Activated naive CD8-positive, alpha-beta T cell (primary cell): ENCODE measurements around the gene MED9.
A peak's percentile ranks its signal among the peaks of the same experiment; 100 is the strongest.

Source experiments
- H3K27ac Mint-ChIP-seq: one replicate; pipeline ENCODE4 v1.8.0; 2021; ENCODE audit warnings: mixed read lengths
- H3K27me3 Mint-ChIP-seq: one replicate; pipeline ENCODE4 v1.8.0; 2021; ENCODE audit warnings: mixed read lengths
- H3K36me3 Mint-ChIP-seq: one replicate; pipeline ENCODE4 v1.8.0; 2021; ENCODE audit warnings: mixed read lengths
- H3K4me1 Mint-ChIP-seq: one replicate; pipeline ENCODE4 v1.8.0; 2021; ENCODE audit warnings: low read depth, mixed read lengths
- H3K4me3 Mint-ChIP-seq: one replicate; pipeline ENCODE4 v1.8.0; 2021; ENCODE audit warnings: mild to moderate bottlenecking, mixed read lengths
- H3K9me3 Mint-ChIP-seq: one replicate; pipeline ENCODE4 v1.8.0; 2021; ENCODE audit warnings: low read depth, mixed read lengths

The MED9 gene

GRCh38 chr17:17492085-17492484 lies 15.3 kb downstream of the MED9 start:
- Mint-ChIP-seq H3K36me3 (peaks cover 16% of the 10 kb centered on the region), H3K27me3 (peaks cover 2% of the 10 kb centered on the region), H3K4me3 (no peak overlapping the region), H3K27ac (no peak overlapping the region), H3K9me3 (no peaks in the 10 kb centered on the region), H3K4me1 (peaks cover 24% of the 10 kb centered on the region)

DNA sequence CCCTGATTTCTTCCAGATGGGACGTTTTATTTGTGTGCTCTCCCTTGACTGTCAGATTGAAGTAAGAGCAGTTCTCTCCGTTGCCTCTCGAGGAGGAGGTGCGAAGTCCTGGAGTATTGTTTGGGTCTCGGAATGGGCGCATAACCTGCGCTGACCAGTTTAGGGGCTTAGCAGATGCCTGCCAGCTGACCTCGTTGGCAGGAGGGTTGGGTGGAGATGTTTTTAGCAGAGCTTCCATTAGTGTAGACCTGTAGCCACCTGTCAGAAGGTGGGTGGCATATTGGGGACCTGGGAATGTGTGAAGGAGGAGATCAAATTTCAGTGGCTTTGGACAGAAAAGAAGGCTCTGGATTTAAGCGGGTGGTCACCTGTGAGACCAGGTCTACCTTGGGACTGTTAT lies 15.8 kb downstream of the MED9 start:
- H3K36me3 Mint-ChIP-seq, result peaks cover 12% of the 10 kb centered on the region
- H3K27ac Mint-ChIP-seq, result no peak overlapping the region
- no peaks in the 10 kb centered on the region for H3K9me3 Mint-ChIP-seq
- peaks cover 2% of the 10 kb centered on the region for H3K27me3 Mint-ChIP-seq
- peaks cover 22% of the 10 kb centered on the region for H3K4me1 Mint-ChIP-seq
- H3K4me3 Mint-ChIP-seq, result no peak overlapping the region

DNA sequence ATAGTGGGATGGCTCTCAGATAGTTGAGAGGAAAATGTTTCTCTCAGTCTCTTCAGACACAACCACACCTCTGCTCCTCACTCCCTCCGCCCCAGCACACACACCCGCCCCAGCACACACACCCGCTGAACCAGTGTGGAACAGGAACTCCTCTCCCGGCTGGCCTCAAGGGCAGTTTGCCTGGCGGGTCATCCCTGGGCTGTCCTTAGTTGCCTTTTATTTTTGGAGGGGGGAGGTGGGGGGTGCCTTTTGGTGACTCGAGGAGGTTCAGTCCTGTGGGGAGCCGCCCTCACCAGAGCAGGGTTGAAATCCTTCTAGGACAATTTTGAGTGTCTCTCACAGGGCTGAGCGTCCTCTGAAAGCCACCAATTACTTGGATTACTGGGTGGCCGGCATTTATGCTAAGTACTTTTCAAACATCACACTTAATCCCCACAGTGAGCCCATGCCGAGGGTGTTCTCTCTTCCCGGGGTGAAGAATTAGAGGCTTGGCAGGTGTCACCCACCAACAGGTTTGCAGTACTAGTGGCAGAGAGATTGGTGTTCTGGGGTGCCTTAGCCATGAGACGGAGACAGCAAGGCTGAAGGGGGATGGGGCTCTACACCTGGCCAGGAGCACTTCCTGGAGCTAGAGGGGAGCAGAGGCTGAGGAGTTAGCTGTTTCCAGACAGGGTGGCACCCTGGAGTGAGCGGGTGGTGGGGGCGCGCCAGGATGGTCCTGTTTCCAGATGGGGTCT lies 16.6 kb downstream of the MED9 start:
- H3K4me1 Mint-ChIP-seq, result peaks cover 15% of the 10 kb centered on the region
- H3K27ac Mint-ChIP-seq, result no peak overlapping the region
- H3K27me3 Mint-ChIP-seq, result peaks cover 2% of the 10 kb centered on the region
- H3K4me3 Mint-ChIP-seq, result no peak overlapping the region
- no peaks in the 10 kb centered on the region for H3K9me3 Mint-ChIP-seq
- peaks cover 8% of the 10 kb centered on the region for H3K36me3 Mint-ChIP-seq

DNA sequence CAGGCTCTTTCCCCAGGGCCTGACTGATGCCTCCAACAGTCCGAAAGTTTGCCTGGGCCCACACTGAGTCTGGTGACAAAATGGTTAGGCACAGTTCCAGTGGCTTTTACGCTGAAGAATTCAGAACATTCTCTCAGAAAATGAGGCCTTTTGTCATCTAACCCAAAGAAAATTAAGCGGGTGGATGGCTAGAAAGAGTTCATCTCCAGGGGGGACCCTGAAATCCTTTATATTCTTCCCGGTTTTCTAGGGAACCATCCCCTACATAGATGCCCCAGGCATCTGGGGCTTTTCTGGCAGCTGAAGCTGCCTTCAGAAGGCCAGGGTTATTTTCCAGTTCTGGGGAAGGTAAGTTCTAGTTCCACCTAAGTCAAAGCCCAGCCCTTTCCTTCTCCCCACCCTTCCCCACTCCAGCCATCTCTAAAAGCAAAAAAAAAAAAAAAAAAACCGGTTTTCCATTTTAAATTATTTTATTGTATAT lies 17.2 kb downstream of the MED9 start:
- Mint-ChIP-seq H3K36me3 (peaks cover 8% of the 10 kb centered on the region), H3K9me3 (no peaks in the 10 kb centered on the region), H3K27me3 (peaks cover 2% of the 10 kb centered on the region), H3K4me1 (peaks cover 15% of the 10 kb centered on the region), H3K27ac (no peak overlapping the region), H3K4me3 (no peak overlapping the region)

- H3K9me3 Mint-ChIP-seq, result no peaks in the 10 kb centered on the region
These were observed 17.7 kb downstream of the MED9 start for GRCh38 chr17:17494499-17494869.

GRCh38 chr17:17494870-17495535 lies 18.2 kb downstream of the MED9 start:
- Mint-ChIP-seq H3K27me3 (peaks cover 2% of the 10 kb centered on the region), H3K36me3 (peaks cover 4% of the 10 kb centered on the region), H3K27ac (peak overlapping the region; percentile 12), H3K9me3 (no peaks in the 10 kb centered on the region), H3K4me3 (peak overlapping the region; percentile 83), H3K4me1 (peaks cover 15% of the 10 kb centered on the region)

More at GRCh38 chr17:17494499-17494869, 17.7 kb downstream of the MED9 start:
- peaks cover 15% of the 10 kb centered on the region for H3K4me1 Mint-ChIP-seq
- peaks cover 2% of the 10 kb centered on the region for H3K27me3 Mint-ChIP-seq
- H3K4me3 Mint-ChIP-seq, result peak overlapping the region; percentile 47
- peaks cover 6% of the 10 kb centered on the region for H3K36me3 Mint-ChIP-seq
- H3K27ac Mint-ChIP-seq, result no peak overlapping the region

DNA sequence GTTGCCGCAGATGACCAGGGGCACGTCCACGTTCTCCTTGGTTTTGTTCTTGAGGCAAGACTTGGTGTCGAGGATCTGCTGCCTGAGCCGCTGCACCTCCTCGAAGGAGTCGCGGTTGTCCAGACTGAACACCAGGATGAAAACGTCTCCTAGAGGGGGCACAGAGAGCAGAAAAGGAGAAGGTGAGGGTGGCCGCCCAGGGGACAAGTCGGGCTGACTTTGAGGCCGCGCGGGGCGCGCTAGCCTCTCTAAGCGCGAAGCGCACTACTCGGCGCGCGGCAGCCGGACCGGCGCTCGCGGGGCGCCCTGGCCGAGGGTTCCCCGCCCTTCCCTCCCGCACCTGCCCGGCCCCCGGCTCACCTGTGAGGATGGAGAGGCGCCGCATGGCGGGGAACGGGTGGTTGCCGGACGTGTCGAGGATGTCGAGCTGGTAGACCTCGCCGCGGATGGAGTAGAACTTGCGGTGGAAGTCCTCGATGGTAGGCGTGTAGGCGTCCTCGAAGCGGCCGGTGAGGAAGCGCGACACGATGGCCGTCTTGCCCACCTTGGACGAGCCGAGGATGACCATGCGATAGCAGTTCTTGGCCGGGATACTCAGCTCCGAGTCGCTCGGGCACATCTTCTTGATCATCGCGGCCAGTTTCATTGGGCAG lies 18.9 kb downstream of the MED9 start:
- Mint-ChIP-seq H3K27ac (peak overlapping the region; percentile 12), H3K27me3 (peaks cover 2% of the 10 kb centered on the region), H3K4me1 (peaks cover 15% of the 10 kb centered on the region), H3K36me3 (peaks cover 4% of the 10 kb centered on the region), H3K4me3 (peak overlapping the region; percentile 83), H3K9me3 (no peaks in the 10 kb centered on the region)

GRCh38 chr17:17496189-17497064 lies 19.6 kb downstream of the MED9 start, which contains the start of gene RASD1:
Gene RASD1, minus strand, starts transcription at chr17:17496395. Its CDS starts 214 bp downstream, at chr17:17496181.
- Mint-ChIP-seq H3K27ac (peak within 1 kb of the TSS; percentile 12), H3K4me3 (peak within 1 kb of the TSS; percentile 83), H3K4me1 (peaks cover 15% of the 10 kb centered on the region), H3K27me3 (peaks cover 3% of the 10 kb centered on the region), H3K36me3 (peaks cover 4% of the 10 kb centered on the region), H3K9me3 (no peaks in the 10 kb centered on the region)

DNA sequence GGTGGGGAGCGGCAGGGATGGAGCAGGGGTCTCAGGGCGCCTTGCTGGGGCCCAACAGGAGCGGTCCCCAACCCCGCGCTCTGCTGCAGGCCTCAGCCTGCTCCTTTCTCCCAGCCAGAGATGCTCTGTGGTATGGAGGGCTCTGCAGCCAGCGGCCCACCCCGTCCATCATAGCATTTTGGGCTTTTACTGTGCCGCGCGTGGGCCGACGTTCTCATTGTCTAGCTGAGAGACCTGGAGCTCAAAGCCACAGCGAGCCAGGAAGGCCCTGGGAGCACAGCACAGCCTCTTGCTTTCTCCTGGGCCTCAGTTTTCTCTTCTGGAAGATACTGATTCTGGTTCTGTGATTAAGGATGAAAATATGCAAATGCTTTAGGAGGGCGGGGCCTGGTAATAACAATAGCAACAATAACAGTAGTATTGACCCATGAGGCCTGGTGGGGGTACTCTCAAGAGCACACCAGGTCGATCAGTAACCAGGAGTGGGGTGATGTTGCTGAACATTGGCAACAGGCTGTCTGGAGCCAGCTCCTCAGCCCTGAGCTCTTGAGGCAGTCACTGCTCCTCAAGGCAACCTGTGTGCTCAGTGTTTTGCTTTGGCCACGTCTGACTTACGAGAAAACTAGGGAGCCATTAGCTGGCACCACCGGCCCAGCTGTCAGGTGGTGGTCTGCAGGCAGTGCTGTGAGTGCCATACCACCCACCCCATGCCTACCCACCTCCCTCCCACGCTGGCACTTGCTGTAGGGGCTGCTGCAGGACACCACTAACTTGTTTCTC lies 20.5 kb downstream of the MED9 start:
- H3K27ac Mint-ChIP-seq, result no peak overlapping the region
- peaks cover 2% of the 10 kb centered on the region for H3K36me3 Mint-ChIP-seq
- no peaks in the 10 kb centered on the region for H3K9me3 Mint-ChIP-seq
- H3K27me3 Mint-ChIP-seq, result peaks cover 3% of the 10 kb centered on the region
- H3K4me1 Mint-ChIP-seq, result peaks cover 15% of the 10 kb centered on the region
- H3K4me3 Mint-ChIP-seq, result peak overlapping the region; percentile 75

GRCh38 chr17:17497845-17498520 lies 21.2 kb downstream of the MED9 start:
- H3K4me3 Mint-ChIP-seq, result peak overlapping the region; percentile 75
- H3K27ac Mint-ChIP-seq, result no peak overlapping the region
- H3K4me1 Mint-ChIP-seq, result peaks cover 15% of the 10 kb centered on the region
- H3K27me3 Mint-ChIP-seq, result peaks cover 3% of the 10 kb centered on the region
- no peaks in the 10 kb centered on the region for H3K36me3 Mint-ChIP-seq
- no peaks in the 10 kb centered on the region for H3K9me3 Mint-ChIP-seq

GRCh38 chr17:17498606-17499301 lies 22.0 kb downstream of the MED9 start:
- no peaks in the 10 kb centered on the region for H3K9me3 Mint-ChIP-seq
- no peak overlapping the region for H3K27ac Mint-ChIP-seq
- H3K36me3 Mint-ChIP-seq, result no peaks in the 10 kb centered on the region
- H3K27me3 Mint-ChIP-seq, result peaks cover 3% of the 10 kb centered on the region
- no peak overlapping the region for H3K4me3 Mint-ChIP-seq
- H3K4me1 Mint-ChIP-seq, result peaks cover 15% of the 10 kb centered on the region

- Mint-ChIP-seq H3K36me3 (no peaks in the 10 kb centered on the region), H3K9me3 (no peaks in the 10 kb centered on the region), H3K4me3 (no peak overlapping the region), H3K27me3 (peaks cover 3% of the 10 kb centered on the region), H3K4me1 (peaks cover 14% of the 10 kb centered on the region), H3K27ac (no peak overlapping the region)
These were observed 22.8 kb downstream of the MED9 start for GRCh38 chr17:17499402-17500145.
